Loucy (cell line): ENCODE data around the gene TENM4.

Source experiments
- EZH2phosphoT487 ChIP-seq: fragments of 200-600 bp; IDR thresholded peaks from 2 replicates; pipeline ENCODE4 v1.6.1; 2018; ENCODE audit warnings: antibody characterized with exemption, mild to moderate bottlenecking, moderate library complexity, borderline replicate concordance
- TF ChIP-seq, protein P1 (sequence below): fragments of 200-600 bp; sonication (generic); conservative IDR thresholded peaks from 2 replicates; pipeline ENCODE4 v1.5.1; 2014; ENCODE audit warnings: mild to moderate bottlenecking, antibody characterized with exemption, low read length

DNA sequence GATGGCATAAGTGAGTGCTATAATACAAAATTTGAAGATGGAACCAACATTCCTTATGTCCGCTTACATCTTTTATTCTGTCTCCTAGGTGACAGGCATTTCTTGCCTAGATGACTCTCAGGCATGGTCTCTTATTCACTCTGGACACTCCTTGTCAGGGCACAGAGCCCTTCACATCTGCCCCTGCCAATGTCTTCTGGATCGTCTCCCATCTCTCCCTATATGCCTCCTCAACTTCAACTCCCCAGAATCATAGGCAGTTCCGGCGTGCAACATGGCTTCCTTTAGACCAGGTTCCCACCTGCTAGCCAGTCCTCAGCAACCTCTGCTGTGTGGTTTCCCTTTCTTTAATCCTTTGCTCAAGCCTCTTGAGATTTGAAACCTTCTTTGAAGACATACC lies 300.9 kb downstream of the TENM4 start:
- TF ChIP-seq, protein P1, sequence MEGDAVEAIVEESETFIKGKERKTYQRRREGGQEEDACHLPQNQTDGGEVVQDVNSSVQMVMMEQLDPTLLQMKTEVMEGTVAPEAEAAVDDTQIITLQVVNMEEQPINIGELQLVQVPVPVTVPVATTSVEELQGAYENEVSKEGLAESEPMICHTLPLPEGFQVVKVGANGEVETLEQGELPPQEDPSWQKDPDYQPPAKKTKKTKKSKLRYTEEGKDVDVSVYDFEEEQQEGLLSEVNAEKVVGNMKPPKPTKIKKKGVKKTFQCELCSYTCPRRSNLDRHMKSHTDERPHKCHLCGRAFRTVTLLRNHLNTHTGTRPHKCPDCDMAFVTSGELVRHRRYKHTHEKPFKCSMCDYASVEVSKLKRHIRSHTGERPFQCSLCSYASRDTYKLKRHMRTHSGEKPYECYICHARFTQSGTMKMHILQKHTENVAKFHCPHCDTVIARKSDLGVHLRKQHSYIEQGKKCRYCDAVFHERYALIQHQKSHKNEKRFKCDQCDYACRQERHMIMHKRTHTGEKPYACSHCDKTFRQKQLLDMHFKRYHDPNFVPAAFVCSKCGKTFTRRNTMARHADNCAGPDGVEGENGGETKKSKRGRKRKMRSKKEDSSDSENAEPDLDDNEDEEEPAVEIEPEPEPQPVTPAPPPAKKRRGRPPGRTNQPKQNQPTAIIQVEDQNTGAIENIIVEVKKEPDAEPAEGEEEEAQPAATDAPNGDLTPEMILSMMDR, result no peak
- no peak for TF ChIP-seq EZH2phosphoT487
